Measurements from ENCODE around the gene ANTXRL.
"Not testable (repeated sequence)": the region's sequence is repeated elsewhere in the genome, so short reads cannot be mapped to it uniquely, and the experiment has no call there.

ANTXRL gene

DNA sequence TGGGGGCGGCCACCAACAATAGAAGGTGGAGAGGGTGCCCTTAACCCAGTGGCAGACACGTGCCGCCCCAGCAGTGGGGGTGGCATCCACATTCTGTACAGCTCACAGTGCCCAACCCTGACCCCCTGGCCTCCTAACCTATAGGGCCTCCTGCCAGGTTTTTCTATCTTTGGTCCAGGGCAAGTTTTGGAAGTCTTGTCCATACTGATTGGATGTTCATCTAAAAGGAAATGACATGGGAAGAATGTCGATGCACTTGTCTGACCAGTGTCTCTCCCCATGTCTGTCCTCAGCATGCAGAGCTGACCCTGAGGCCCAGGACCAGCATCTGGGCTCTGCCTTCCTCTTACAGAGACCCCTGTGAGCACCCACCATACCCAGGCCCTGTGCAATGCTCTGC is 32.3 kb upstream of the ANTXRL start:
- TF ChIP-seq CTCF (IDR thresholded peaks at IDR 0.05; ENCODE audit: insufficient read depth, low read length, poor library complexity, severe bottlenecking) = no peak
- no peaks in the 10 kb centered on the region for H3K36me3 ChIP-seq (ENCODE audit: control insufficient read depth, insufficient read depth, low read length)
- no peaks in the 10 kb centered on the region for H3K27me3 ChIP-seq (replicated peaks; ENCODE audit: control insufficient read depth, insufficient read depth, low read length)
- DNase-seq (ENCODE audit: extremely low read depth, insufficient read length) = no peak
- no peak overlapping the region for H3K4me3 ChIP-seq (replicated peaks; ENCODE audit: low read depth, low read length)

DNA sequence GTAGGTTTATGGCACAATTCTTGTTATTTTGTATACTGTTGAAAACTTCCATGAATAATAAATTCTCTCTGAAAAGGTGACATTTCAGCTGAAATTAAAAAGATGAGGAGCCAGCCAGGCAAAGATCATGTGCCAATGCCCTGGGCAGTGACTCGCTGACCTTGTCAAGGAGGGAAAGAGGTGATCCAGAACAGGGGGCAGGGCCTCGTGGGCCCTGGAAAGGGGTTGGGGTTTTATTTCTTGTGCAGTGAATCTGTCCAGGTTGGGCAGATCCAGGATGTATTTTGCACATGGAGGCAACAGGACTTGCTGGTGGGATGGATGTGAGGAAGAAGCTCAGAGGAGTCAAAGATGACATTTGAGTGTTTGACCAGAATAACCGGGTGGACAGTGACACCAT is 31.6 kb upstream of the ANTXRL start:
- H3K36me3 ChIP-seq (ENCODE audit: control insufficient read depth, insufficient read depth, low read length); H3K4me3 ChIP-seq (replicated peaks; ENCODE audit: low read depth, low read length); H3K27me3 ChIP-seq (replicated peaks; ENCODE audit: control insufficient read depth, insufficient read depth, low read length); DNase-seq (ENCODE audit: extremely low read depth, insufficient read length): not testable (repeated sequence)

- no peak overlapping the region for H3K4me3 ChIP-seq (replicated peaks; ENCODE audit: low read depth, low read length)
- no peaks in the 10 kb centered on the region for H3K36me3 ChIP-seq (ENCODE audit: control insufficient read depth, insufficient read depth, low read length)
- TF ChIP-seq CTCF (IDR thresholded peaks at IDR 0.05; ENCODE audit: insufficient read depth, low read length, poor library complexity, severe bottlenecking) = peak; percentile 73
- no peaks in the 10 kb centered on the region for H3K27me3 ChIP-seq (replicated peaks; ENCODE audit: control insufficient read depth, insufficient read depth, low read length)
- DNase-seq (ENCODE audit: extremely low read depth, insufficient read length) = no peak
These were observed 30.7 kb upstream of the ANTXRL start for GRCh38 chr10:46255801-46256747.

DNA sequence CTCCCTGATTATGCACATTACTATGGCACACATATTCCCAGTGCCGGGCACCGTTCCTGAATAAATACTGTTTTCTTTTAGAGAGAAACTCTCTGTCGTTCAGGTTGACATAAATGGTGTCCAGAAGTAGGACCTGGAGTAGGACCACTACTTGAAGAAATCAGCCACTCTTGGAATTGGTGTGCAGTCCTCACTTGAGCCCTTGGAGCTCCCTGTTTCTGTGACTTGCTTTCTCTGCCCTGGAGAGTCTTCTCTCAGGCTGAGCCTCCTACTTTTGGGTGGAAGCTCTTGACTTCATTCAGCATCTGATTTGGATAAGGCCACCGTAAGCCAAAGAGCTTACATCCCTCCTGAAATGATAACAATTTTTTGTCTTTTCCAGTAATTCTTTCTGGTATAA is 29.7 kb upstream of the ANTXRL start:
- no peak for TF ChIP-seq CTCF (IDR thresholded peaks at IDR 0.05; ENCODE audit: insufficient read depth, low read length, poor library complexity, severe bottlenecking)
- no peak for DNase-seq (ENCODE audit: extremely low read depth, insufficient read length)
- Histone ChIP-seq H3K4me3 (replicated peaks; ENCODE audit: low read depth, low read length) (no peak overlapping the region), H3K27me3 (replicated peaks; ENCODE audit: control insufficient read depth, insufficient read depth, low read length) (no peaks in the 10 kb centered on the region), H3K36me3 (ENCODE audit: control insufficient read depth, insufficient read depth, low read length) (no peaks in the 10 kb centered on the region)

DNA sequence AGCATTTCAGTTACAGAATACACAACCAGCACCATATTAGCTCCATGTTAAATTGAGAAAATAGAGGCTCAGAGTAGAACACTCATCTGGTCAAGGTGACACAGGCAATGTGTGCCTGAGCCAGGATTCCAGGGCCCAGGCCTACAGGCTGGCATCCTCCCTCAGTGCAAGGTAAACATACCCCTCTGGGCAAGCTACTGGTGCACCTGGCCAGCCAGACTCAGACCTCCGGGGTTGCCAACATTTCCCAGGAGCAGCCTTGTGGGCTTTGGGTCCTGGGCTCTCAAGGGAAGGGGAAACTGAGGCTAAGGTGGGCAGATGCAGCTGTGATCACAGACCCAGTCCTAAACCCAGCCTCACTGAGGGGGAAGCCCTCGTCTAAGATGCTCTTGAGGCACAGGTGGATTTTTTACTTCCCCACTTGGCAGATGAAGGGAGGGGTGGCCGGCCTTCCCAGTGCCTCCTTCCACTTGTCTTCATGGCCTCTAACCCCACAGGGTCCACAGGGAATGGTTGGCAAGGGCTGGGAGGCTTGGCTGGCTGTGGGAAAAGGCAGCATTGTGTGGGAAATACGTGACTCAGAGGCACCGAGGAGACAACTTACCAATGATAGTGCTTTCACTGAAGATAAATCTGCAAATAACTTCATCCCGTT is 23.8 kb upstream of the ANTXRL start:
- H3K36me3 ChIP-seq (ENCODE audit: control insufficient read depth, insufficient read depth, low read length); H3K27me3 ChIP-seq (replicated peaks; ENCODE audit: control insufficient read depth, insufficient read depth, low read length); DNase-seq (ENCODE audit: extremely low read depth, insufficient read length); H3K4me3 ChIP-seq (replicated peaks; ENCODE audit: low read depth, low read length): not testable (repeated sequence)

DNA sequence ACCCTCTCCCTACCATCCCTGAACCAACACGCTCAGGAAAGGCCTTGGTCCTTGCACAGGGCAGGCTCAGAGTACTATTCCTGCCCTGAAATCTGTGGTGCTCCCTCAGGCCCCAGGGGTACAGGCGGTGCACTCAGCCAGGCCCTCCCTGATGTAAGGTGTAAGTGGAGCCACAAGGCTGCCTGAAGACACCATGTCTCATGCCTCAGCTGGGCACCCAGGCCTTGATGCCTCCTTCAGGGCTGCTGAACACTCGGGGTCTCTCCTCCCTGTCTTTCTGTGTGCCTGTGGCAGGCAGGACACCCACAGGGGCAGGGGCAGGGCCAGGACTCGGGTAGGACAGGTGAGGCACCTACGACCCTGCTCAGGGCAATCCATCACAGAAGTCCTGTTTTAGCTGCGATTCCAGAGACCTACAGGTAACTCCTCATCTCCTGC is 22.9 kb upstream of the ANTXRL start:
- DNase-seq (ENCODE audit: extremely low read depth, insufficient read length) = no peak
- no peak for TF ChIP-seq CTCF (IDR thresholded peaks at IDR 0.05; ENCODE audit: insufficient read depth, low read length, poor library complexity, severe bottlenecking)
- no peaks in the 10 kb centered on the region for H3K27me3 ChIP-seq (replicated peaks; ENCODE audit: control insufficient read depth, insufficient read depth, low read length)

More for the DNA sequence above, 22.9 kb upstream of the ANTXRL start:
- Histone ChIP-seq H3K4me3 (replicated peaks; ENCODE audit: low read depth, low read length) (no peak overlapping the region), H3K36me3 (ENCODE audit: control insufficient read depth, insufficient read depth, low read length) (no peaks in the 10 kb centered on the region)

Measured in GM06990 (cell line).